Keratinocyte (primary cell): ENCODE measurements around the gene C18orf32. TPM values are rescaled to one million over a fixed set of nuclear protein-coding genes. Genes with fewer than 3 reads are reported as not detected.

Source experiments
- DNase-seq: peaks from one replicate; pipeline ENCODE4 v3.0.0-alpha.2; 2011; ENCODE audit warnings: low read depth, missing footprints, low spot score
- FAIRE-seq: peaks from 2 replicates; lab custom pipeline; 2011; peaks lifted over from hg19 to GRCh38; lab: Jason Lieb, UNC
- H2AFZ ChIP-seq: 2 replicates; pipeline ENCODE4 v1.6.0; 2012; ENCODE audit warnings: low read length, control low read depth, inconsistent platforms; ENCODE audit not compliant: control insufficient read depth
- H3K27ac ChIP-seq: 2 replicates; pipeline ENCODE4 v1.5.1; 2011; ENCODE audit warnings: low read length; ENCODE audit not compliant: control insufficient read depth, insufficient read depth
- H3K27me3 ChIP-seq: 3 replicates; pipeline ENCODE4 v1.6.0; 2011; ENCODE audit warnings: low read length; ENCODE audit not compliant: control insufficient read depth, insufficient read depth; ENCODE audit errors: extremely low read depth
- H3K36me3 ChIP-seq, 2 experiments: 2 replicates in 1 of 2; 3 replicates in 1 of 2; pipeline ENCODE4 v1.5.1; 2011; ENCODE audit warnings: low read length in 2 of 2, mild to moderate bottlenecking in 1 of 2; ENCODE audit not compliant: control insufficient read depth in 2 of 2, insufficient read depth in 2 of 2; ENCODE audit errors: extremely low read depth in 1 of 2
- H3K4me1 ChIP-seq: 3 replicates; pipeline ENCODE4 v1.5.1; 2011; ENCODE audit warnings: low read length; ENCODE audit not compliant: control insufficient read depth, insufficient read depth; ENCODE audit errors: extremely low read depth
- H3K4me2 ChIP-seq: 3 replicates; pipeline ENCODE4 v1.6.0; 2011; ENCODE audit warnings: low read depth, low read length; ENCODE audit not compliant: control insufficient read depth, insufficient read depth; ENCODE audit errors: extremely low read depth
- H3K4me3 ChIP-seq, 3 experiments: fragments of 200-600 bp in 1 of 3; sonication (generic) in 1 of 3; 2 replicates in 2 of 3; 3 replicates in 1 of 3; pipeline ENCODE4 v1.5.1; 2011 to 2016; ENCODE audit warnings: low read length in 3 of 3, mild to moderate bottlenecking in 3 of 3, control low read depth in 2 of 3, inconsistent platforms in 1 of 3, low read depth in 1 of 3, mixed read lengths in 1 of 3, mixed run types in 1 of 3, moderate library complexity in 1 of 3; ENCODE audit not compliant: control insufficient read depth in 2 of 3, insufficient read depth in 2 of 3; ENCODE audit errors: extremely low read depth in 1 of 3
- H3K79me2 ChIP-seq: 2 replicates; pipeline ENCODE4 v1.6.0; 2012; ENCODE audit warnings: low read length; ENCODE audit not compliant: control insufficient read depth, insufficient read depth
- H3K9ac ChIP-seq: 3 replicates; pipeline ENCODE4 v1.6.0; 2011; ENCODE audit warnings: low read length; ENCODE audit not compliant: control insufficient read depth, insufficient read depth; ENCODE audit errors: extremely low read depth
- H3K9me1 ChIP-seq: 3 replicates; pipeline ENCODE4 v1.6.0; 2011; ENCODE audit warnings: low read length; ENCODE audit not compliant: control insufficient read depth, insufficient read depth; ENCODE audit errors: extremely low read depth
- H3K9me3 ChIP-seq: 2 replicates; pipeline ENCODE4 v1.5.1; 2012; ENCODE audit warnings: low read depth, low read length; ENCODE audit not compliant: control insufficient read depth
- H4K20me1 ChIP-seq: 3 replicates; pipeline ENCODE4 v1.6.0; 2011; ENCODE audit warnings: low read length; ENCODE audit not compliant: control insufficient read depth, insufficient read depth; ENCODE audit errors: extremely low read depth
- CTCF ChIP-seq, 3 experiments: IDR thresholded peaks in 1 of 3; conservative IDR thresholded peaks in 1 of 3; optimal IDR thresholded peaks in 1 of 3; 2 replicates in 2 of 3; 3 replicates in 1 of 3; pipeline versions ENCODE3 to v1.5.1; 2011; ENCODE audit warnings: low read length in 3 of 3, mild to moderate bottlenecking in 3 of 3, moderate library complexity in 2 of 3, control low read depth in 1 of 3, inconsistent platforms in 1 of 3; ENCODE audit not compliant: insufficient read depth in 2 of 3; ENCODE audit errors: extremely low read depth in 1 of 3
- EZH2 ChIP-seq: IDR thresholded peaks from one replicate; pipeline ENCODE4 v1.6.1; 2012; ENCODE audit warnings: inconsistent platforms, mild to moderate bottlenecking, low read length, moderate library complexity
- dilution Hi-C: fragments of 300-500 bp; cut with MboI; formaldehyde crosslinking; loops from one replicate; pipeline ENCODE4 v1.7.0; 2020; ENCODE audit warnings: low sequenced_read_pairs; ENCODE audit not compliant: extremely low pct_ligation_motif_present
- polyA plus RNA-seq, 5 experiments: library from polyadenylated mRNA; depleted of rRNA in 3 of 5; stranded (reverse) in 3 of 5; stranded (forward) in 1 of 5; unstranded in 1 of 5; fragments of >200 nt; gene quantifications; 1 replicate in 1 of 5; 2 replicates in 3 of 5; 3 replicates in 1 of 5; pipeline versions ENCODE4 v1.2.1 to v1.2.3, GENCODE V29; 2011 to 2012; ENCODE audit warnings: missing spikeins in 2 of 5, low read depth in 1 of 5, low replicate concordance in 1 of 5

The C18orf32 gene
- polyA plus RNA-seq, 1 donor (not counting 4 experiments of a cell fraction or from before 2014, with no cell fraction given): 35.7 TPM

- no peak overlapping the region for H3K4me2 ChIP-seq
- FAIRE-seq (no peak), DNase-seq (no peak)
- H3K79me2 ChIP-seq: no peaks in the 10 kb centered on the region
- no peak for TF ChIP-seq CTCF (optimal IDR thresholded peaks at IDR 0.05 in 1 of 3, IDR thresholded peaks at IDR 0.05 in 1 of 3, conservative IDR thresholded peaks at IDR 0.05 in 1 of 3; ENCODE audit: extremely low read depth in 1 of 3, insufficient read depth in 2 of 3, low read length in 3 of 3)
- no peak for TF ChIP-seq EZH2
- dilution Hi-C loops: no loop called here
- H3K27me3 ChIP-seq: no peaks in the 10 kb centered on the region
- H3K9me1 ChIP-seq: no peaks in the 10 kb centered on the region
- H3K9ac ChIP-seq: no peak overlapping the region
- H4K20me1 ChIP-seq: no peaks in the 10 kb centered on the region
- peaks cover 7% of the 10 kb centered on the region for H3K4me1 ChIP-seq
- H3K36me3 ChIP-seq: no peaks in the 10 kb centered on the region
- H2AFZ ChIP-seq: no peak overlapping the region
- H3K4me3 ChIP-seq: no peak overlapping the region
- no peak overlapping the region for H3K27ac ChIP-seq
- H3K9me3 ChIP-seq: no peaks in the 10 kb centered on the region
These were observed 32.3 kb upstream of the C18orf32 start for GRCh38 chr18:49519101-49519971.

- FAIRE-seq (no peak), DNase-seq (no peak)
- Histone ChIP-seq H3K9me3 (no peaks in the 10 kb centered on the region), H3K4me1 (peaks cover 7% of the 10 kb centered on the region), H3K27ac (no peak overlapping the region), H2AFZ (no peak overlapping the region), H4K20me1 (no peaks in the 10 kb centered on the region), H3K79me2 (no peaks in the 10 kb centered on the region), H3K9ac (no peak overlapping the region), H3K36me3 (no peaks in the 10 kb centered on the region), H3K4me2 (no peak overlapping the region), H3K9me1 (no peaks in the 10 kb centered on the region), H3K27me3 (no peaks in the 10 kb centered on the region), H3K4me3 (no peak overlapping the region)
- dilution Hi-C loops: no loop called here
- no peak for TF ChIP-seq EZH2
- TF ChIP-seq CTCF (optimal IDR thresholded peaks at IDR 0.05 in 1 of 3, IDR thresholded peaks at IDR 0.05 in 1 of 3, conservative IDR thresholded peaks at IDR 0.05 in 1 of 3; ENCODE audit: extremely low read depth in 1 of 3, insufficient read depth in 2 of 3, low read length in 3 of 3): no peak
These were observed 30.4 kb upstream of the C18orf32 start for GRCh38 chr18:49517483-49517882.
